ENCODE data around the gene SPEN. TPM values are rescaled to one million over a fixed set of nuclear protein-coding genes. Genes with fewer than 3 reads are reported as not detected.
A peak's percentile ranks its signal among the peaks of the same experiment; 100 is the strongest.
"Not testable (repeated sequence)": the region's sequence is repeated elsewhere in the genome, so short reads cannot be mapped to it uniquely, and the experiment has no call there.

SPEN gene
- total RNA-seq, 3 donors from 2014 or later: 48.7 to 60.3 (median 50.6) TPM

GRCh38 chr1:15835741-15836510 is 11.6 kb upstream of the SPEN start:
- no peaks in the 10 kb centered on the region for H3K9me3 ChIP-seq
- peak; percentile 84 for ATAC-seq
- TF ChIP-seq CTCF (IDR thresholded peaks at IDR 0.05): no peak
- H3K4me1 ChIP-seq (ENCODE audit: low read depth): peaks cover 16% of the 10 kb centered on the region
- peak; percentile 99 to 100 (median 100) for DNase-seq
- no peaks in the 10 kb centered on the region for H3K36me3 ChIP-seq (ENCODE audit: low read depth)
- peak overlapping the region; percentile 57 for H3K4me3 ChIP-seq
- intact Hi-C loops (cut with DNase I, micrococcal nuclease): no loop called here

GRCh38 chr1:15836511-15836771 is 11.1 kb upstream of the SPEN start:
- H3K4me3 ChIP-seq; H3K36me3 ChIP-seq (ENCODE audit: low read depth); intact Hi-C loops (cut with DNase I, micrococcal nuclease); H3K9me3 ChIP-seq; DNase-seq; ATAC-seq: not testable (repeated sequence)
- H3K4me1 ChIP-seq (ENCODE audit: low read depth): peaks cover 16% of the 10 kb centered on the region

GRCh38 chr1:15836772-15837669 is 10.5 kb upstream of the SPEN start:
- H3K4me3 ChIP-seq: no peak overlapping the region
- TF ChIP-seq CTCF (IDR thresholded peaks at IDR 0.05): no peak
- no peaks in the 10 kb centered on the region for H3K9me3 ChIP-seq
- H3K36me3 ChIP-seq (ENCODE audit: low read depth): no peaks in the 10 kb centered on the region
- peaks cover 16% of the 10 kb centered on the region for H3K4me1 ChIP-seq (ENCODE audit: low read depth)
- DNase-seq (peak; percentile 63 to 81 (median 79)), ATAC-seq (peak; percentile 29)
- intact Hi-C loops (cut with DNase I, micrococcal nuclease): no loop called here

GRCh38 chr1:15837931-15838330 is 9.6 kb upstream of the SPEN start:
- H3K4me1 ChIP-seq (ENCODE audit: low read depth): peaks cover 11% of the 10 kb centered on the region
- no peak for TF ChIP-seq CTCF (IDR thresholded peaks at IDR 0.05)
- H3K9me3 ChIP-seq: no peaks in the 10 kb centered on the region
- no peaks in the 10 kb centered on the region for H3K36me3 ChIP-seq (ENCODE audit: low read depth)
- intact Hi-C loops (cut with DNase I, micrococcal nuclease): no loop called here
- ATAC-seq (no peak), DNase-seq (no peak)
- H3K4me3 ChIP-seq: no peak overlapping the region

- ATAC-seq: no peak
- Histone ChIP-seq H3K36me3 (ENCODE audit: low read depth) (no peaks in the 10 kb centered on the region), H3K4me3 (no peak overlapping the region), H3K9me3 (no peaks in the 10 kb centered on the region), H3K4me1 (ENCODE audit: low read depth) (peaks cover 10% of the 10 kb centered on the region)
- no peak for TF ChIP-seq CTCF (IDR thresholded peaks at IDR 0.05)
- intact Hi-C loops (cut with DNase I, micrococcal nuclease): no loop called here
- no peak for DNase-seq
Observed at GRCh38 chr1:15838721-15839120, 8.8 kb upstream of the SPEN start.
